CD14-positive monocyte (primary cell): ENCODE data around the gene MTNR1A. TPM values are rescaled to one million over a fixed set of nuclear protein-coding genes. Genes with fewer than 3 reads are reported as not detected.
A peak's percentile ranks its signal among the peaks of the same experiment; 100 is the strongest.
"Not testable (repeated sequence)": the region's sequence is repeated elsewhere in the genome, so short reads cannot be mapped to it uniquely, and the experiment has no call there.

ENCODE experiments used
- DNase-seq, 3 donors: peaks; one replicate each; pipeline ENCODE4 v3.0.0-alpha.2; 2011 to 2022
- H2AFZ ChIP-seq: 2 replicates; pipeline ENCODE4 v1.6.0; 2012; ENCODE audit warnings: mild to moderate bottlenecking, low read depth, low read length, inconsistent platforms; ENCODE audit not compliant: insufficient read depth, poor library complexity, severe bottlenecking
- H3K27ac ChIP-seq, 2 donors: 1 replicate in 1 of 2; 2 replicates in 1 of 2; pipeline ENCODE4 v1.5.1; 2012 to 2013; ENCODE audit warnings: low read length in 2 of 2, control low read depth in 1 of 2, inconsistent platforms in 1 of 2, low read depth in 1 of 2, mild to moderate bottlenecking in 1 of 2
- H3K27me3 ChIP-seq, 2 donors: one replicate each; pipeline versions ENCODE4 v1.6.0 to v1.6.1; 2011 to 2013; ENCODE audit warnings: low read length in 2 of 2; ENCODE audit not compliant: control insufficient read depth in 2 of 2, insufficient read depth in 2 of 2
- H3K36me3 ChIP-seq, 2 donors: replicated peaks in 1 of 2; 1 replicate in 1 of 2; 2 replicates in 1 of 2; pipeline versions ENCODE4 v1.5.1 to v1.6.1; 2012 to 2013; ENCODE audit warnings: low read length in 2 of 2, control low read depth in 1 of 2, inconsistent platforms in 1 of 2, mild to moderate bottlenecking in 1 of 2; ENCODE audit not compliant: insufficient read depth in 2 of 2, control insufficient read depth in 1 of 2
- H3K4me1 ChIP-seq, 2 donors: 1 replicate in 1 of 2; 2 replicates in 1 of 2; pipeline versions ENCODE4 v1.5.1 to v1.6.1; 2012 to 2013; ENCODE audit warnings: low read length in 2 of 2, control low read depth in 1 of 2, inconsistent platforms in 1 of 2, mild to moderate bottlenecking in 1 of 2, moderate library complexity in 1 of 2; ENCODE audit not compliant: insufficient read depth in 2 of 2, control insufficient read depth in 1 of 2
- H3K4me2 ChIP-seq: replicated peaks from 2 replicates; pipeline ENCODE3; 2012; ENCODE audit warnings: low read length, moderate library complexity, mild to moderate bottlenecking; ENCODE audit not compliant: poor library complexity, severe bottlenecking; ENCODE audit errors: extremely low read depth
- H3K4me3 ChIP-seq, 3 experiments: fragments of 200-600 bp in 1 of 3; sonication (generic) in 1 of 3; replicated peaks in 1 of 3; 1 replicate in 2 of 3; 2 replicates in 1 of 3; pipeline ENCODE4 v1.5.1; 2011 to 2013; ENCODE audit warnings: low read length in 3 of 3, mild to moderate bottlenecking in 3 of 3, control low read depth in 2 of 3, low read depth in 2 of 3, inconsistent platforms in 1 of 3, moderate library complexity in 1 of 3
- H3K79me2 ChIP-seq: 2 replicates; pipeline ENCODE4 v1.6.0; 2012; ENCODE audit warnings: mild to moderate bottlenecking, control low read depth, inconsistent platforms, low read length, moderate library complexity; ENCODE audit not compliant: insufficient read depth
- H3K9ac ChIP-seq: 2 replicates; pipeline ENCODE4 v1.6.0; 2017; ENCODE audit warnings: low read length, mild to moderate bottlenecking; ENCODE audit not compliant: insufficient read depth, poor library complexity, severe bottlenecking
- H3K9me3 ChIP-seq, 2 donors: replicated peaks in 1 of 2; 1 replicate in 1 of 2; 2 replicates in 1 of 2; pipeline versions ENCODE4 v1.5.1 to v1.6.1; 2012 to 2013; ENCODE audit warnings: low read length in 2 of 2, control low read depth in 1 of 2; ENCODE audit not compliant: control insufficient read depth in 1 of 2, insufficient read depth in 1 of 2
- H4K20me1 ChIP-seq: 2 replicates; pipeline ENCODE4 v1.6.0; 2012; ENCODE audit warnings: mild to moderate bottlenecking, low read length, control low read depth, moderate library complexity; ENCODE audit not compliant: insufficient read depth
- H3K27ac Mint-ChIP-seq, 7 donors: one replicate each; pipeline ENCODE4 v1.8.0; 2020; ENCODE audit warnings: mild to moderate bottlenecking in 7 of 7, mixed read lengths in 7 of 7, moderate library complexity in 6 of 7, inconsistent platforms in 2 of 7
- H3K27me3 Mint-ChIP-seq, 3 donors: one replicate each; pipeline ENCODE4 v1.8.0; 2021 to 2022; ENCODE audit warnings: low read depth in 3 of 3, mild to moderate bottlenecking in 3 of 3, mixed read lengths in 3 of 3, moderate library complexity in 3 of 3, inconsistent platforms in 1 of 3
- H3K36me3 Mint-ChIP-seq, 2 donors: one replicate each; pipeline ENCODE4 v1.8.0; 2020; ENCODE audit warnings: mixed read lengths in 2 of 2, inconsistent platforms in 1 of 2, mild to moderate bottlenecking in 1 of 2
- H3K4me1 Mint-ChIP-seq: one replicate; pipeline ENCODE4 v1.8.0; 2020; ENCODE audit warnings: mild to moderate bottlenecking, mixed read lengths
- H3K4me3 Mint-ChIP-seq, 2 donors: one replicate each; pipeline ENCODE4 v1.8.0; 2020; ENCODE audit warnings: mild to moderate bottlenecking in 2 of 2, mixed read lengths in 2 of 2, moderate library complexity in 1 of 2
- H3K9me3 Mint-ChIP-seq, 7 donors: one replicate each; pipeline ENCODE4 v1.8.0; 2020 to 2022; ENCODE audit warnings: mixed read lengths in 7 of 7, mild to moderate bottlenecking in 6 of 7, moderate library complexity in 6 of 7, inconsistent platforms in 2 of 7
- CTCF ChIP-seq: fragments of 200-600 bp; IDR thresholded peaks from one replicate; pipeline ENCODE4 v1.8.0; 2022; ENCODE audit warnings: antibody characterized with exemption, mild to moderate bottlenecking
- WGBS: methylation state at CpG from one replicate; pipeline ENCODE4 v1.1.5; 2013; ENCODE audit warnings: missing lambda C conversion rate; ENCODE audit not compliant: insufficient coverage; 5-methylcytosine and 5-hydroxymethylcytosine counted together
- intact Hi-C, 2 donors: fragments of 100-400 bp; cut with micrococcal nuclease; formaldehyde crosslinking; loops; one replicate each; pipeline versions ENCODE4 v1.15.0 to v1.15.1; 2023
- polyA plus RNA-seq, 3 donors: library from polyadenylated mRNA; depleted of rRNA in 1 of 3; unstranded in 2 of 3; stranded (reverse) in 1 of 3; fragments of 300-500 nt in 2 of 3; fragments of >200 nt in 1 of 3; fragmentation: Illumina TruSeq in 2 of 3; gene quantifications; 1 replicate in 2 of 3; 2 replicates in 1 of 3; pipeline ENCODE4 v1.2.3, GENCODE V29; 2012 to 2021

The MTNR1A gene
- polyA plus RNA-seq, 3 donors, result not detected

- no peaks in the 10 kb centered on the region for H3K4me1 Mint-ChIP-seq
- H3K27ac Mint-ChIP-seq, result no peak overlapping the region
- no peaks in the 10 kb centered on the region for H4K20me1 ChIP-seq
- no peak overlapping the region for H3K4me3 ChIP-seq
- 91% methylated on average over 4 of the region's 10 CpGs for WGBS
- H3K27me3 Mint-ChIP-seq, result no peaks in the 10 kb centered on the region
- H3K9me3 Mint-ChIP-seq, result peaks cover 8 to 51% (median 21%) of the 10 kb centered on the region in 7 donors
- H3K4me2 ChIP-seq, result no peak overlapping the region
- intact Hi-C loops, result no loop called here
- H3K9me3 ChIP-seq, result peaks cover 21 to 53% of the 10 kb centered on the region in 2 donors
- H3K36me3 ChIP-seq, result no peaks in the 10 kb centered on the region
- H3K9ac ChIP-seq, result no peak overlapping the region
- H3K27ac ChIP-seq, result no peak overlapping the region
- H3K79me2 ChIP-seq, result no peaks in the 10 kb centered on the region
- TF ChIP-seq CTCF, result no peak
- H3K36me3 Mint-ChIP-seq, result no peaks in the 10 kb centered on the region
- no peaks in the 10 kb centered on the region for H3K4me1 ChIP-seq
- no peak overlapping the region for H3K4me3 Mint-ChIP-seq
- H3K27me3 ChIP-seq, result no peaks in the 10 kb centered on the region
- DNase-seq, result no peak
- H2AFZ ChIP-seq, result no peak overlapping the region
These were observed 19.1 kb downstream of the MTNR1A start for GRCh38 chr4:186536285-186536684.

- no peak overlapping the region for H3K27ac ChIP-seq
- DNase-seq, result no peak
- no peaks in the 10 kb centered on the region for H4K20me1 ChIP-seq
- H3K27me3 Mint-ChIP-seq, result no peaks in the 10 kb centered on the region
- H3K4me1 ChIP-seq, result no peaks in the 10 kb centered on the region
- no peaks in the 10 kb centered on the region for H3K27me3 ChIP-seq
- intact Hi-C loops, result no loop called here
- no peak overlapping the region for H3K9ac ChIP-seq
- H3K36me3 ChIP-seq, result no peaks in the 10 kb centered on the region
- H3K36me3 Mint-ChIP-seq, result no peaks in the 10 kb centered on the region
- H3K4me3 ChIP-seq, result no peak overlapping the region
- no peak overlapping the region for H3K4me2 ChIP-seq
- 93% methylated on average over 20 of the region's 21 CpGs for WGBS
- no peak for TF ChIP-seq CTCF
- no peaks in the 10 kb centered on the region for H3K4me1 Mint-ChIP-seq
- peaks cover 3 to 37% (median 17%) of the 10 kb centered on the region in 7 donors for H3K9me3 Mint-ChIP-seq
- no peak overlapping the region for H2AFZ ChIP-seq
- no peaks in the 10 kb centered on the region for H3K79me2 ChIP-seq
- peak overlapping the region in 1 of 7 donors; percentile 21 for H3K27ac Mint-ChIP-seq
- peaks cover 21 to 36% of the 10 kb centered on the region in 2 donors for H3K9me3 ChIP-seq
- H3K4me3 Mint-ChIP-seq, result no peak overlapping the region
These were observed 21.3 kb downstream of the MTNR1A start for GRCh38 chr4:186534056-186534455.

GRCh38 chr4:186523927-186524326 is 31.4 kb downstream of the MTNR1A start:
- H3K4me3 ChIP-seq, H3K27me3 Mint-ChIP-seq, DNase-seq, intact Hi-C loops, H3K4me1 Mint-ChIP-seq, H3K4me3 Mint-ChIP-seq, H3K27me3 ChIP-seq, H4K20me1 ChIP-seq, H3K9ac ChIP-seq, H3K36me3 Mint-ChIP-seq, H3K27ac Mint-ChIP-seq, H3K27ac ChIP-seq, H2AFZ ChIP-seq, H3K79me2 ChIP-seq, H3K4me1 ChIP-seq, H3K36me3 ChIP-seq, H3K4me2 ChIP-seq: not testable (repeated sequence)
- peaks cover 9 to 13% of the 10 kb centered on the region in 2 donors for H3K9me3 ChIP-seq
- H3K9me3 Mint-ChIP-seq, result peaks cover 6 to 22% (median 12%) of the 10 kb centered on the region in 7 donors
- WGBS, result no CpG with 5 or more reads among the region's 4 CpGs
